HepG2 (cell line): Measurements from ENCODE around the gene EGFLAM. TPM values are rescaled to one million over a fixed set of nuclear protein-coding genes. Genes with fewer than 3 reads are reported as not detected.

Experiments used
- ATAC-seq: fragments of 200-7000 bp; cut with Tn5 transposase; 3 replicates; pipeline ENCODE4 v1.9.1; 2020; ENCODE audit warnings: mild to moderate bottlenecking, moderate library complexity
- BruUV-seq: library from RNA; stranded (reverse); fragments of 400-500 nt; replicated peaks from 2 replicates; lab custom pipeline; 2021; lab: Mats Ljungman, UMichigan
- CTCF ChIA-PET: fragments of 300-600 bp; formaldehyde crosslinking; extraction: SDS; loops from one replicate; lab custom pipeline; 2021; ENCODE audit warnings: low total read pairs, inconsistent platforms, low intra/inter-chr PET ratio; lab: Yijun Ruan, JAX
- POLR2A ChIA-PET: fragments of 350-600 bp; sonication (Branson Sonifier 250); formaldehyde crosslinking; loops from one replicate; lab custom pipeline; 2020; ENCODE audit warnings: antibody characterized with exemption, inconsistent platforms; lab: Yijun Ruan, JAX
- DNase-seq: peaks from one replicate; pipeline ENCODE4 v3.0.0-alpha.2; 2015; ENCODE audit warnings: low spot score
- FAIRE-seq: peaks from 3 replicates; lab custom pipeline; 2011; peaks lifted over from hg19 to GRCh38; lab: Jason Lieb, UNC
- H2AFZ ChIP-seq: one replicate; pipeline ENCODE4 v1.6.1; 2011; ENCODE audit warnings: low read length, inconsistent platforms
- H3K27ac ChIP-seq: fragments of 300-600 bp; 3 replicates; pipeline ENCODE4 v1.8.0; 2011; ENCODE audit warnings: mixed run types, mild to moderate bottlenecking, mixed read lengths, low read length, inconsistent platforms; ENCODE audit not compliant: insufficient read depth; ENCODE audit errors: extremely low read length
- H3K27me3 ChIP-seq, 2 experiments: fragments of 200-600 bp in 1 of 2; 2 replicates in 1 of 2; 3 replicates in 1 of 2; pipeline versions ENCODE4 v1.6.0 to v1.8.0; 2011; ENCODE audit warnings: low read length in 2 of 2, mild to moderate bottlenecking in 2 of 2, moderate library complexity in 2 of 2, inconsistent platforms in 1 of 2; ENCODE audit not compliant: insufficient read depth in 2 of 2, control insufficient read depth in 1 of 2
- H3K36me3 ChIP-seq, 2 experiments: fragments of 200-600 bp in 1 of 2; replicated peaks in 1 of 2; 2 replicates in 1 of 2; 3 replicates in 1 of 2; pipeline versions ENCODE4 v1.5.1 to v1.8.0; 2011; ENCODE audit warnings: low read length in 2 of 2, inconsistent platforms in 1 of 2; ENCODE audit not compliant: insufficient read depth in 2 of 2, control insufficient read depth in 1 of 2
- H3K4me1 ChIP-seq: 2 replicates; pipeline ENCODE4 v1.5.1; 2012; ENCODE audit warnings: low read length, inconsistent platforms; ENCODE audit not compliant: insufficient read depth
- H3K4me2 ChIP-seq: 2 replicates; pipeline ENCODE4 v1.6.0; 2011; ENCODE audit warnings: low read depth, low read length, inconsistent platforms
- H3K4me3 ChIP-seq, 3 experiments: fragments of 200-600 bp in 1 of 3; sonication (generic), shearing (Covaris generic) in 1 of 3; replicated peaks in 1 of 3; 2 replicates each; pipeline ENCODE4 v1.5.1; 2011 to 2016; ENCODE audit warnings: low read length in 3 of 3, inconsistent platforms in 2 of 3, low read depth in 2 of 3, mild to moderate bottlenecking in 2 of 3, control low read depth in 1 of 3, mixed read lengths in 1 of 3; ENCODE audit not compliant: insufficient read depth in 1 of 3
- H3K79me2 ChIP-seq: one replicate; pipeline ENCODE4 v1.6.1; 2011; ENCODE audit warnings: low read length, inconsistent platforms; ENCODE audit not compliant: insufficient read depth
- H3K9ac ChIP-seq: 2 replicates; pipeline ENCODE4 v1.6.0; 2011; ENCODE audit warnings: mild to moderate bottlenecking, low read depth, low read length, inconsistent platforms; ENCODE audit not compliant: insufficient read depth
- H3K9me3 ChIP-seq: 2 replicates; pipeline ENCODE4 v1.5.1; 2012; ENCODE audit warnings: mild to moderate bottlenecking, low read length
- H4K20me1 ChIP-seq: 2 replicates; pipeline ENCODE4 v1.6.0; 2011; ENCODE audit warnings: inconsistent platforms, mild to moderate bottlenecking, low read length, moderate library complexity; ENCODE audit not compliant: insufficient read depth
- ARNT2 ChIP-seq: sonication (generic); formaldehyde crosslinking; IDR thresholded peaks from 2 replicates; pipeline ENCODE4 v1.8.0; 2022; ENCODE audit warnings: mild to moderate bottlenecking, low read depth, missing genetic modification reagents, moderate library complexity
- KMT2B ChIP-seq: IDR thresholded peaks from 2 replicates; pipeline ENCODE4 v1.6.1; 2016; ENCODE audit warnings: missing genetic modification reagents, missing compliant biosample characterization
- NR2C2 ChIP-seq: sonication (generic); formaldehyde crosslinking; IDR thresholded peaks from 2 replicates; pipeline ENCODE4 v1.4.0; 2020; ENCODE audit warnings: missing genetic modification reagents, mild to moderate bottlenecking, moderate library complexity, borderline replicate concordance
- RBAK ChIP-seq: sonication (generic); formaldehyde crosslinking; IDR thresholded peaks from 2 replicates; pipeline ENCODE4 v1.5.1; 2020; ENCODE audit warnings: mild to moderate bottlenecking, missing genetic modification reagents
- REST ChIP-seq, 2 experiments: IDR thresholded peaks; 2 replicates each; pipeline ENCODE4 v1.6.1; 2011 to 2012; ENCODE audit warnings: low read length in 2 of 2, borderline replicate concordance in 1 of 2, low read depth in 1 of 2, mild to moderate bottlenecking in 1 of 2, moderate library complexity in 1 of 2
- RNF2 ChIP-seq: fragments of 450-650 bp; conservative IDR thresholded peaks from 2 replicates; pipeline ENCODE4 v1.6.1; 2016; ENCODE audit warnings: low read depth
- YEATS4 ChIP-seq: sonication (generic); formaldehyde crosslinking; IDR thresholded peaks from 2 replicates; pipeline ENCODE4 v1.4.0; 2020; ENCODE audit warnings: missing genetic modification reagents, borderline replicate concordance
- ZNF3 ChIP-seq: IDR thresholded peaks from 2 replicates; pipeline ENCODE4 v1.7.0; 2017; ENCODE audit warnings: inconsistent platforms
- ZNF646 ChIP-seq: sonication (generic); formaldehyde crosslinking; IDR thresholded peaks from 2 replicates; pipeline ENCODE4 v1.9.0; 2021; ENCODE audit warnings: mild to moderate bottlenecking, missing genetic modification reagents
- WGBS: methylation state at CpG from one replicate; pipeline ENCODE4 v1.1.6; 2017; ENCODE audit warnings: low lambda C conversion rate; 5-methylcytosine and 5-hydroxymethylcytosine counted together
- in situ Hi-C: cut with HindIII; loops from 2 replicates; pipeline ENCODE4 v1.10.0; 2017; ENCODE audit warnings: low pct_unique_long_range_greater_than_20kb; ENCODE audit not compliant: extremely low pct_ligation_motif_present
- intact Hi-C: fragments of 100-400 bp; cut with micrococcal nuclease; formaldehyde crosslinking; loops from one replicate; pipeline ENCODE4 v1.10.0; 2022; ENCODE audit not compliant: unreplicated experiment
- polyA plus RNA-seq, 8 experiments: library from polyadenylated mRNA; depleted of rRNA in 3 of 8; stranded (reverse) in 7 of 8; unstranded in 1 of 8; fragments of >200 nt; fragmentation: Illumina TruSeq in 4 of 8; extraction: Trizol in 4 of 8; gene quantifications; 2 replicates each; pipeline versions ENCODE4 v1.2.1 to v1.2.3, GENCODE V29; 2011 to 2016; ENCODE audit warnings: low read depth in 4 of 8, missing spikeins in 1 of 8, mixed read lengths in 1 of 8; ENCODE audit not compliant: insufficient read depth in 1 of 8
- total RNA-seq, 5 experiments: library from RNA; depleted of rRNA; stranded (reverse); fragments of >200 nt; fragmentation: Illumina TruSeq; extraction: Trizol; gene quantifications; 2 replicates each; pipeline ENCODE4 v1.2.3, GENCODE V29; 2016; ENCODE audit warnings: low read depth in 1 of 5

Gene EGFLAM
- total and polyA plus RNA-seq, 2 of the 13 experiments (the other 11 are each of a cell fraction or from before 2014, with no cell fraction given), result not detected

GRCh38 chr5:38424148-38425060 is 166.0 kb downstream of the EGFLAM start:
- CTCF ChIA-PET, result no interaction called here
- no peak overlapping the region for H2AFZ ChIP-seq
- H3K9me3 ChIP-seq, result no peaks in the 10 kb centered on the region
- no peaks in the 10 kb centered on the region for H3K27me3 ChIP-seq
- no peak overlapping the region for H3K4me3 ChIP-seq
- no TSS peak for BruUV-seq
- no peaks in the 10 kb centered on the region for H3K36me3 ChIP-seq
- ATAC-seq (no peak), FAIRE-seq (no peak), DNase-seq (no peak)
- intact Hi-C loops, result no loop called here
- no peak overlapping the region for H3K4me2 ChIP-seq
- WGBS, result 37% methylated on average over 4 of the region's 4 CpGs
- H4K20me1 ChIP-seq, result no peaks in the 10 kb centered on the region
- no peak overlapping the region for H3K9ac ChIP-seq
- POLR2A ChIA-PET, result no interaction called here
- in situ Hi-C loops, result no loop called here
- H3K4me1 ChIP-seq, result no peaks in the 10 kb centered on the region
- no peaks in the 10 kb centered on the region for H3K79me2 ChIP-seq
- no peak overlapping the region for H3K27ac ChIP-seq
- TF ChIP-seq ZNF3 (CRISPR knock-in tag) (no peak), ARNT2 (CRISPR knock-in tag) (no peak), RNF2 (no peak), YEATS4 (CRISPR knock-in tag) (no peak), RBAK (CRISPR knock-in tag) (no peak), NR2C2 (CRISPR knock-in tag) (no peak), ZNF646 (CRISPR knock-in tag) (no peak), KMT2B (CRISPR knock-in tag) (no peak), REST (IDR thresholded peaks at IDR 0.05; ENCODE audit: borderline replicate concordance in 1 of 2, low read depth in 1 of 2, low read length in 2 of 2) (no peak)
